CD4-positive, alpha-beta memory T cell (primary cell): ENCODE results near the gene CELF2. TPM values are rescaled to one million over a fixed set of nuclear protein-coding genes. Genes with fewer than 3 reads are reported as not detected.
"Not testable (repeated sequence)": the region's sequence is repeated elsewhere in the genome, so short reads cannot be mapped to it uniquely, and the experiment has no call there.

ENCODE experiments used
- CTCF ChIA-PET: fragments of 350-600 bp; sonication (Branson Sonifier 250); formaldehyde crosslinking; loops from one replicate; lab custom pipeline; 2021; ENCODE audit warnings: inconsistent platforms; ENCODE audit not compliant: partially characterized antibody; lab: Charles Lee
- POLR2A ChIA-PET: fragments of 350-600 bp; sonication (Branson Sonifier 250); formaldehyde crosslinking; loops from one replicate; lab custom pipeline; 2021; ENCODE audit not compliant: partially characterized antibody; lab: Charles Lee
- DNase-seq, 5 donors: peaks; one replicate each; pipeline versions ENCODE4 v3.0.0 to v3.0.0-alpha.2; 2020 to 2022; ENCODE audit warnings: mixed read lengths in 1 of 5
- H3K27ac ChIP-seq: one replicate; pipeline ENCODE4 v1.7.0; 2013; ENCODE audit warnings: low read depth, low read length
- H3K27me3 ChIP-seq: 2 replicates; pipeline ENCODE4 v1.7.0; 2013; ENCODE audit warnings: mild to moderate bottlenecking, low read length, moderate library complexity; ENCODE audit not compliant: insufficient read depth
- H3K36me3 ChIP-seq: 2 replicates; pipeline ENCODE4 v1.7.0; 2013; ENCODE audit warnings: mild to moderate bottlenecking, low read length, moderate library complexity; ENCODE audit not compliant: insufficient read depth
- H3K4me1 ChIP-seq: 2 replicates; pipeline ENCODE4 v1.7.0; 2013; ENCODE audit warnings: mild to moderate bottlenecking, low read length, moderate library complexity; ENCODE audit not compliant: insufficient read depth
- H3K4me3 ChIP-seq, 2 donors: one replicate each; pipeline ENCODE4 v1.7.0; 2013; ENCODE audit warnings: low read length in 2 of 2, mild to moderate bottlenecking in 1 of 2
- H3K9me3 ChIP-seq, 2 donors: one replicate each; pipeline ENCODE4 v1.7.0; 2013; ENCODE audit warnings: low read length in 2 of 2, control low read depth in 1 of 2; ENCODE audit not compliant: control insufficient read depth in 1 of 2
- H3K27ac Mint-ChIP-seq, 7 donors: one replicate each; pipeline ENCODE4 v1.8.0; 2020 to 2021; ENCODE audit warnings: mixed read lengths in 7 of 7, mild to moderate bottlenecking in 6 of 7, inconsistent platforms in 3 of 7, moderate library complexity in 3 of 7
- H3K27me3 Mint-ChIP-seq, 2 donors: one replicate each; pipeline ENCODE4 v1.8.0; 2020 to 2021; ENCODE audit warnings: mixed read lengths in 2 of 2
- H3K36me3 Mint-ChIP-seq, 2 donors: one replicate each; pipeline ENCODE4 v1.8.0; 2020 to 2021; ENCODE audit warnings: mixed read lengths in 2 of 2, inconsistent platforms in 1 of 2, mild to moderate bottlenecking in 1 of 2
- H3K4me1 Mint-ChIP-seq, 4 donors: one replicate each; pipeline ENCODE4 v1.8.0; 2020 to 2021; ENCODE audit warnings: mixed read lengths in 4 of 4, mild to moderate bottlenecking in 1 of 4
- H3K4me3 Mint-ChIP-seq, 8 donors: one replicate each; pipeline ENCODE4 v1.8.0; 2020 to 2021; ENCODE audit warnings: mixed read lengths in 8 of 8, mild to moderate bottlenecking in 7 of 8, moderate library complexity in 6 of 8, inconsistent platforms in 3 of 8
- H3K9me3 Mint-ChIP-seq, 8 donors: one replicate each; pipeline ENCODE4 v1.8.0; 2020 to 2021; ENCODE audit warnings: mixed read lengths in 8 of 8, mild to moderate bottlenecking in 5 of 8, inconsistent platforms in 3 of 8, moderate library complexity in 1 of 8
- intact Hi-C: fragments of 100-400 bp; cut with micrococcal nuclease; formaldehyde crosslinking; loops from one replicate; pipeline ENCODE4 v1.15.1; 2023
- polyA plus RNA-seq, 2 donors: library from polyadenylated mRNA; unstranded; fragments of 300-500 nt; fragmentation: Illumina TruSeq; gene quantifications; one replicate each; pipeline ENCODE4 v1.2.3, GENCODE V29; 2021
- total RNA-seq, 2 experiments: library from RNA; stranded (reverse); gene quantifications; one replicate each; pipeline ENCODE4 v1.2.3, GENCODE V29; 2021

CELF2 gene
- total and polyA plus RNA-seq, 4 experiments from 2014 or later = 122 to 180 (median 167) TPM

GRCh38 chr10:10993785-10994184, 23.9 kb upstream of the CELF2 start:
- Histone ChIP-seq H3K36me3 (no peaks in the 10 kb centered on the region), H3K27me3 (no peaks in the 10 kb centered on the region), H3K27ac (no peak overlapping the region), H3K4me1 (no peaks in the 10 kb centered on the region), H3K9me3 (no peaks in the 10 kb centered on the region), H3K4me3 (no peak overlapping the region)
- peaks cover 13 to 32% of the 10 kb centered on the region in 2 donors for H3K27me3 Mint-ChIP-seq
- CTCF ChIA-PET = interaction anchor here (1.0 to 1.2 kb wide), 2 partner anchors 10 kb away, joined by 3 read pairs; no protein-coding TSS in a partner anchor
- H3K9me3 Mint-ChIP-seq = peaks cover 0 to 8% (median 4%) of the 10 kb centered on the region in 8 donors
- POLR2A ChIA-PET = no interaction called here
- H3K4me1 Mint-ChIP-seq = no peaks in the 10 kb centered on the region
- no peak overlapping the region for H3K27ac Mint-ChIP-seq
- intact Hi-C loops = no loop called here
- no peak for DNase-seq
- H3K36me3 Mint-ChIP-seq = peaks cover 0 to 4% of the 10 kb centered on the region in 2 donors
- H3K4me3 Mint-ChIP-seq = no peak overlapping the region

DNA sequence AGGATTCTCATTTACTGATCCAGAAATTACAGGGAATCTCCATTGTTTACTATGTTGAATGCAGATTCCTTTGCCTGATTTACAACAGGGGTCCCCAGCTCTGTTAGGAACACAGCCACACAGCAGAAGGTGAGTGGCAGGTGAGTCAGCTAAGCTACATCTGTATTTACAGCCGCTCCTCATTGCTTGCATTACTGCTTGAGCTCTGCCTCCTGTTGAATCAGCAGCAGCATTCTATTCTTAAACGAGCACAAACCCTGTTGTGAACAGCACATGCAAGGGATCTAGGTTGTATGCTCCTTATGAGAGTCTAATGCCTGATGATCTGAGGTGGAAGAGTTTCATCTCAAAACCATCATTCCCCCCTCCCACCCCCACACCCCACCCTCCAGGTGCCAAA, 23.3 kb upstream of the CELF2 start:
- H3K36me3 Mint-ChIP-seq = peaks cover 0 to 4% of the 10 kb centered on the region in 2 donors
- DNase-seq = no peak
- no peaks in the 10 kb centered on the region for H3K9me3 ChIP-seq
- H3K4me1 ChIP-seq = no peaks in the 10 kb centered on the region
- peaks cover 15 to 29% of the 10 kb centered on the region in 2 donors for H3K27me3 Mint-ChIP-seq
- H3K36me3 ChIP-seq = no peaks in the 10 kb centered on the region
- H3K4me1 Mint-ChIP-seq = no peaks in the 10 kb centered on the region
- H3K27ac Mint-ChIP-seq = no peak overlapping the region
- peaks cover 0 to 8% (median 4%) of the 10 kb centered on the region in 8 donors for H3K9me3 Mint-ChIP-seq
- CTCF ChIA-PET = interaction anchor here (1.2 kb wide), 1 partner anchor 9 kb away, joined by 3 read pairs; no protein-coding TSS in a partner anchor
- H3K27ac ChIP-seq = no peak overlapping the region
- intact Hi-C loops = no loop called here
- no peak overlapping the region for H3K4me3 ChIP-seq
- no peak overlapping the region for H3K4me3 Mint-ChIP-seq
- H3K27me3 ChIP-seq = no peaks in the 10 kb centered on the region
- POLR2A ChIA-PET = no interaction called here

GRCh38 chr10:10995120-10995519, 22.6 kb upstream of the CELF2 start:
- Histone ChIP-seq H3K9me3 (no peaks in the 10 kb centered on the region), H3K4me1 (no peaks in the 10 kb centered on the region), H3K27me3 (no peaks in the 10 kb centered on the region), H3K4me3 (no peak overlapping the region), H3K36me3 (no peaks in the 10 kb centered on the region), H3K27ac (no peak overlapping the region)
- Mint-ChIP-seq H3K27me3 (peaks cover 15 to 29% of the 10 kb centered on the region in 2 donors), H3K4me1 (no peaks in the 10 kb centered on the region), H3K9me3 (peaks cover 0 to 8% (median 4%) of the 10 kb centered on the region in 8 donors), H3K27ac (no peak overlapping the region), H3K4me3 (no peak overlapping the region), H3K36me3 (peaks cover 0 to 4% of the 10 kb centered on the region in 2 donors)
- CTCF ChIA-PET = interaction anchor here (0.8 kb wide), 1 partner anchor 10 kb away, joined by 3 read pairs; no protein-coding TSS in a partner anchor
- POLR2A ChIA-PET = no interaction called here
- no peak for DNase-seq
- intact Hi-C loops = no loop called here

- H3K27ac ChIP-seq = no peak overlapping the region
- Mint-ChIP-seq H3K36me3 (peaks cover 0 to 4% of the 10 kb centered on the region in 2 donors), H3K4me1 (no peaks in the 10 kb centered on the region), H3K9me3 (peaks cover 0 to 8% (median 5%) of the 10 kb centered on the region in 8 donors), H3K27ac (no peak overlapping the region), H3K4me3 (no peak overlapping the region), H3K27me3 (peaks cover 13 to 24% of the 10 kb centered on the region in 2 donors)
- no peaks in the 10 kb centered on the region for H3K27me3 ChIP-seq
- intact Hi-C loops = no loop called here
- ChIA-PET CTCF (no interaction called here), POLR2A (no interaction called here)
- no peaks in the 10 kb centered on the region for H3K9me3 ChIP-seq
- no peak for DNase-seq
- no peaks in the 10 kb centered on the region for H3K36me3 ChIP-seq
- no peak overlapping the region for H3K4me3 ChIP-seq
- H3K4me1 ChIP-seq = no peaks in the 10 kb centered on the region
These were observed 20.6 kb upstream of the CELF2 start for GRCh38 chr10:10996966-10997620.

DNA sequence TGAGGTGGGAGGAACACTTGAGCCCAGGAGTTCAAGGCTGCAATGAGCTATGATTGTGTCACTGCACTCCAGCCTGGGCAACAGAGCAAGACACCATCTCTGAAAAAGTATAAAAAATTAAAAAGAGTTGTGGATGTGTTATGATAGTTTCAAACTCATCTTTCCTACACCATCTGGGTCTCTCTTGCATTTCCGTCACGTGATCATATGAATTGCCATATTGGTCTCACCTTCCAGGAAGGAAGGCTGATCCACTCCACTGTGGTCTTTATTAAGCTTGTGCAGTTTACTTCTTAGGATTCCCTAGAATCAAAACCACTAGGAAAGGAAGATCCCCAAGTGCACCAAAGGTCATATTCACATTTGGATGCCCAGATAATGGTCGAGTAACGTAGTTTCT, 18.2 kb upstream of the CELF2 start:
- H3K4me3 Mint-ChIP-seq, POLR2A ChIA-PET, H3K4me1 ChIP-seq, H3K36me3 Mint-ChIP-seq, H3K27ac Mint-ChIP-seq, H3K27ac ChIP-seq, H3K27me3 ChIP-seq, intact Hi-C loops, H3K9me3 Mint-ChIP-seq, H3K9me3 ChIP-seq, H3K4me1 Mint-ChIP-seq, H3K4me3 ChIP-seq, DNase-seq, H3K36me3 ChIP-seq, CTCF ChIA-PET: not testable (repeated sequence)
- peaks cover 9 to 12% of the 10 kb centered on the region in 2 donors for H3K27me3 Mint-ChIP-seq

DNA sequence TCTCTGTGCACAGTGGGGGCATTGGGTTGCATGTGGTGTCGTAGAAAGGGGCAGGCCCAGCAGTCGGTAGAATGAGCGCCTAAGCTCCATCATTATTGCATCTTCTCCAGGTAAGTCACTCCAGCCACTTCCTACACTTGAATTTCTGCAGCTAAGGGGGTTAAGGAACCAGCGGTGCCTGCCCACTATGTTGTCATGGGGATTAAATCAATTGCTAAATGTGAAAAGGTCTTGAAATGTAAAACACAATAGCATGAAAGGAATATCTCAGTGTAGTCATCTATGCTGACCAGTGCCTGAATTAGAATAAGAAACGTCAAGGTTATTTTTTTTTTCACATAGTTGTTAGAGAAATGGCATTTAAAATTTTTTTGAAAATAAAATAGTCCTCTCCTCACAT, 15.2 kb upstream of the CELF2 start:
- Mint-ChIP-seq H3K27me3 (peaks cover 15 to 18% of the 10 kb centered on the region in 2 donors), H3K36me3 (peaks cover 0 to 4% of the 10 kb centered on the region in 2 donors), H3K9me3 (peaks cover 0 to 3% (median 0%) of the 10 kb centered on the region in 8 donors), H3K4me1 (no peaks in the 10 kb centered on the region), H3K27ac (no peak overlapping the region), H3K4me3 (no peak overlapping the region)
- CTCF ChIA-PET = interaction anchor here (1.5 kb wide), 1 partner anchor 9 kb away, joined by 3 read pairs; no protein-coding TSS in a partner anchor
- intact Hi-C loops = no loop called here
- no peak for DNase-seq
- Histone ChIP-seq H3K27ac (no peak overlapping the region), H3K4me1 (no peaks in the 10 kb centered on the region), H3K4me3 (no peak overlapping the region), H3K27me3 (no peaks in the 10 kb centered on the region), H3K9me3 (no peaks in the 10 kb centered on the region), H3K36me3 (no peaks in the 10 kb centered on the region)
- POLR2A ChIA-PET = no interaction called here

DNA sequence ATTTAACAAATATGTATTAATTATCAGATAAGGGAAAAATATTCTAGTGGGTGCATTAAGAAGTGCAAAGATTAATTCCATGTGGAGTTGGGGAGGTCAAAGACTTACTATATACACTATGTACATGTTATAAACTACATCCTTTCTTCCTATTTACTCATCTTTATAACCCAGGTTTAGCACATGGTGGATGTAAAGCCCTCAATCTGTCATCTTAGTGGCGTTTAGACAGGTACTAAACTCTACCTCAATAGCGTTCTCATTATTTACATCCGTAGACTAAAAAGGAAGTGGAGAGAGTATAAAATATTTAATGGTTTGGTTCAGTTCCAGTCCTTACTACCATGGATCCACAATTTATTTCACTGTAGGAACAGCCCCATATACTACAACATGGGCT, 14.8 kb upstream of the CELF2 start:
- no peaks in the 10 kb centered on the region for H3K4me1 ChIP-seq
- H3K4me3 ChIP-seq = no peak overlapping the region
- no peaks in the 10 kb centered on the region for H3K36me3 ChIP-seq
- H3K9me3 ChIP-seq = no peaks in the 10 kb centered on the region
- H3K27me3 ChIP-seq = peaks cover 2% of the 10 kb centered on the region
- intact Hi-C loops = no loop called here
- no peaks in the 10 kb centered on the region for H3K4me1 Mint-ChIP-seq
- H3K4me3 Mint-ChIP-seq = no peak overlapping the region
- no peak for DNase-seq
- ChIA-PET CTCF (interaction anchor here (1.5 kb wide), 1 partner anchor 9 kb away, joined by 3 read pairs; no protein-coding TSS in a partner anchor), POLR2A (no interaction called here)
- H3K27me3 Mint-ChIP-seq = peaks cover 16 to 17% of the 10 kb centered on the region in 2 donors
- H3K27ac ChIP-seq = no peak overlapping the region
- H3K36me3 Mint-ChIP-seq = peaks cover 0 to 2% of the 10 kb centered on the region in 2 donors
- H3K9me3 Mint-ChIP-seq = peaks cover 0 to 2% (median 0%) of the 10 kb centered on the region in 8 donors
- no peak overlapping the region for H3K27ac Mint-ChIP-seq
